GM12801 (cell line): ENCODE measurements around the gene ZFHX3.

Source experiments
- TF ChIP-seq, protein P1 (sequence below): IDR thresholded peaks from one replicate; pipeline ENCODE4 v1.5.1; 2011; ENCODE audit warnings: control low read depth; ENCODE audit not compliant: insufficient read length; ENCODE audit errors: extremely low read depth

The ZFHX3 gene

DNA sequence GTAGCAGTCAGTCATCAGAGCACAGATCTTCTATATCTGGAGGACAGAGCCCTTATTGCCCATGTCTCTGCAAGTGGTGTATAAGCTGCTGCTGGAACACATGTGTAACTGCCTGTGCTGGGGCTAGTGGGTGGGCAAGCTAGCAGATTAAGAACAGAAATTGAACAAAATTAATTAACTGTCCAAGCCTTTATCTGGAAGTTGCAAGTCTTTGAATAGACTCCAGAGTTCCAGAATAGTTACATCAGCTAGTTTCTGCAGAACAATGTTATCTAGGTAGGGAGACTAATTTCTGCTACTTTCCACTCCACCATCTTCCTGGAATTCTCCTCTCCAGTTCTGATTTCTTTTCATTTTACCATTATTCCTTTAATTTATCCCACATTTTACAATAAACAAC, 287.3 kb downstream of the ZFHX3 start:
- TF ChIP-seq, protein P1, sequence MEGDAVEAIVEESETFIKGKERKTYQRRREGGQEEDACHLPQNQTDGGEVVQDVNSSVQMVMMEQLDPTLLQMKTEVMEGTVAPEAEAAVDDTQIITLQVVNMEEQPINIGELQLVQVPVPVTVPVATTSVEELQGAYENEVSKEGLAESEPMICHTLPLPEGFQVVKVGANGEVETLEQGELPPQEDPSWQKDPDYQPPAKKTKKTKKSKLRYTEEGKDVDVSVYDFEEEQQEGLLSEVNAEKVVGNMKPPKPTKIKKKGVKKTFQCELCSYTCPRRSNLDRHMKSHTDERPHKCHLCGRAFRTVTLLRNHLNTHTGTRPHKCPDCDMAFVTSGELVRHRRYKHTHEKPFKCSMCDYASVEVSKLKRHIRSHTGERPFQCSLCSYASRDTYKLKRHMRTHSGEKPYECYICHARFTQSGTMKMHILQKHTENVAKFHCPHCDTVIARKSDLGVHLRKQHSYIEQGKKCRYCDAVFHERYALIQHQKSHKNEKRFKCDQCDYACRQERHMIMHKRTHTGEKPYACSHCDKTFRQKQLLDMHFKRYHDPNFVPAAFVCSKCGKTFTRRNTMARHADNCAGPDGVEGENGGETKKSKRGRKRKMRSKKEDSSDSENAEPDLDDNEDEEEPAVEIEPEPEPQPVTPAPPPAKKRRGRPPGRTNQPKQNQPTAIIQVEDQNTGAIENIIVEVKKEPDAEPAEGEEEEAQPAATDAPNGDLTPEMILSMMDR = no peak

DNA sequence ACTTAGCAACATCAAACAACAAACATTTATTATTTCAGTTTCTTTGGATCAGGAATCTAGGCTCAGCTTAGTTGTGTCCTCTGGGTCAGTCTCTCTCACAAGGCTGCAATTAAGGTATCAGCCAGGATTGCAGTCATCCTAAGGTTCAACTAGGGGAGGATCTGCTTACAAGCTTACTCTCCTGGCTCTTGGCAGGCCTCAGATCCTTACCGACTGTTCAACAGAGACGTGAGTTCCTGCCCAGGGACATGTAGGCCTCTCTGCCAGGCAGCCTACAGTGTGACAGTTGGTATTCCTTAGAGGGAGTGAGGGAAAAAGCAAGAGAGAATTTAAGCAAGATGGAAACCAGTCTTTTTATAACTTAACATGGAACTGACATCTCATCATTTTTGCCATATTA, 294.0 kb downstream of the ZFHX3 start:
- TF ChIP-seq, protein P1 = no peak

DNA sequence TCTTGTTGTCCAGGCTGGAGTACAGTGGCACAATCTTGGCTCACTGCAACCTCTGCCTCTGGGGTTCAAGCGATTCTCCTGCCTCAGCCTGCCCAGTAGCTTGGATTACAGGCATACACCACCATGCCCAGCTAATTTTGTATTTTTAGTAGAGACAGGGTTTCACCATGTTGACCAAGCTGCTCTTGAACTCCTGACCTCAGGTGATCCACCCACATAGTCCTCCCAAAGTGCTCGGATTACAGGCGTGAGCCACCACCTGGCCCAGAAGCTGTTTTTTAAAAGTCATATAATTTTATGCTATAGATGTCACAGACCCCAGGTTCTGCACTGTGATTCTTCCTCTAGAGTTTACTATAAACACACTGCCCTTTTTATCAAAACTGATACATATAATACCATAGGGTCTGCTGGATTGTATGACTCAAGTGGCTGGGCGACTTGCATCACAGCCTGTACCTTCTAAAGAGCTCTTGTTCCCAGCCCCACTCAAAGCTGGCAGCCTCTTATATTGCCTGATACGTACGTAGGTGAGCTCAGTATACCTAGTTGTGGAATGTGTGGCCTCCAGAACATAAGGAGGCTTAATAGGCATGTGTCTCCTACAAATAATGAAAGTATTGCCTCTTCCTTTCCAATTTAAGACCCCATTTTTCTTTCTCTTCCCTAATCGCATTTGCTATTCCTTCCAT, 295.8 kb downstream of the ZFHX3 start:
- TF ChIP-seq, protein P1 = no peak

DNA sequence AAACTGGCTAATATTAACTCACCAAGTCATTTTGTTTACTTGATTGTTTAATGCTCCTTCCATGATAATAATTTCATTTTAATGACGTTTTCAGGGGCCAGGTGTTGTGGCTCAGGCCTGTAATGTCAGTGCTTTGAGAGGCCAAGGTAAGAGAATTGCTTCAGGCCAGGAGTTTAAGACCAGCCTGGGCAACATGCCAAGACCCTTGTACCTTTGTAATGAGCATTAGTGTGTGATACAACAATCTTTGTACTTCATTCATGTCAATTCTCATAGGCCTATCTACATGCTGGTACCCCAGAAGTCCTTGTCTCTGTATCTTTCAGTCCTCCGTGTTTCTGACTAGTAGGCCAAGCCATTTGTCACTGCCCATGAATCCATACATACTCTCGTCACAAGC, 296.9 kb downstream of the ZFHX3 start:
- TF ChIP-seq, protein P1 = no peak

DNA sequence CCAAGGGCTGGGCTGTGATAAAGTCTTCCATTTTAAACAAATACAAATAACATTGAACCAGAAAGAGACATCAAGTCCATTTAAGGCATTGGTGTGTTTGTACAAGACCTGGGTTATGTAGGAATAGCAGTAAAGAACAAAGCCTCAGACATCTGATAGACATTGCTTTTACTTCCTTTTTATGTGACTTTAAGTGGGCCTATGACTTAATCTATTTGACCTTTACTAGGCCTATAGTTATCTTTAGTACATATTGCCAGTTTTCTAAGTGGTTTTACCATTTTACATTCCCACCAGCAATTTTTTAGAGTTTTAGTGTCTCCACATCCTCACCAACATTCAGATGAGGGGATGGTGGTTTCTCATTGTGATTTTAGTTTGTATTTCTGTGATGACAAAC, 298.8 kb downstream of the ZFHX3 start:
- TF ChIP-seq, protein P1 = no peak

DNA sequence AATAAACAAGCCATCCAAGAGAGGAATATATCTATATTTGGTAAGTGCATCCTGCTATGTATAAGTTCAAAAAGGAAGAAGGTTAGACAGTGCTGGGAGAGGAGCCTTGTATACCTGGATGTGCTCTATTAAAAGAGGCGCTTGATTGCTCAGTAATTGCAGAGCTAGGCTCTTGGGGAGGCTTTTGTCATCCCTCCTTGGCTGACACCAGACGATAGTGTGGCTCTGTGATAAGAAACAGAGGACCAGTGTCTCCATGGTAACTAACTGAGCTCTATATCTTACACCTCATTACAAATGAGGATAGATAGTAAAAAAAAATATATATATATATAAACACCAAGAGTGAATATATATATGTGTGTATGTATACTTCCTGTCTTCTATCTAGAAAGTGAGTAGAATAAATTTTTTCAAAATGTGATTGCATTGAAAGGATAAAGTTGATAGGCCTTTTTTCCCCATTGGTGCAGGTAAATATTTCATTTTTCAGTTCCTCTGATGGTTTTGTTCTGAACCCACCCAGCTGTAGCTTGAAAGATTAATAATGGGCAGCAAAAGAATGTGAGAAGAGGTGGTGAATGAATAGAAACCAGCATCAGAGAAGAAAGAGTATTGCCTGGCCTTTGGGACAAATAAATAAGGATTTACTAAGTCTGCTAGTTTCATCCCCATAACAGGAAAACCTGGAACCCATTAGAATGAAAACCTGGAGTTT, 303.7 kb downstream of the ZFHX3 start:
- TF ChIP-seq, protein P1 = no peak

DNA sequence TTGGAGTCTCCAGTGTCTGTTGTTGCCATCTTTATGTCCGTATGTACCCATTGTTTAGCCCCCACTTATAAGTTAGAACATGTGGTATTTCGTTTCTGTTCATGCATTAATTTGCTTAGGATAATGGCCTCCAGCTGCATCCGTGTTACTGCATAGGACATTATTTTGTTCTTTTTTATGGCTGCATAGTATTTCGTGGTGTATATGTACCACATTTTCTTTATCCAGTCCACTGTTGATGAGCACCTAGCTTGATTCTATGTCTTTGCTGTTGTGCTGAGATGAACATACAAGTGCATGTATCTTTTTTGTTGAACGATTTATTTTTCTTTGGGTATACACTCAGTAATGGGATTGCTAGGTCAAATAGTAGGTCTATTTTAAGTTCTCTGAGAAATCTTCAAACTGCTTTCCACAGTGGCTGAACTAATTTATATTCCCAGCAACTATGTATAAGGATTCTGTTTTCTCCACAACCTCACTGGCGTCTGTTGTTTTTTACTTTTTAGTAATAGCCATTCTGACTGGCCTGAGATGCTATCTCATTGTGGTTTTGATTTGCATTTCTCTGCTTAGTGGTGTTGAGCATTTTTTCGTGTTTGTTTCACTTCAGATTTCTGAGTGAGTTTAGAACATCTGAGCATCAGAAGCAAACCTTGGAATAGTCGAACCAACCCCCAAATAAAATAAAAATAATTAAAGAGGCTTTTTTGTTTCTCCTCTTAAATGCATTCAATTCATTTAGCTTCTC, 304.7 kb downstream of the ZFHX3 start:
- TF ChIP-seq, protein P1 = no peak
